OCI-LY7 (cell line): ENCODE results near the gene ADAM22.

Source experiments
- CTCF ChIP-seq: fragments of 200-600 bp; sonication (generic); conservative IDR thresholded peaks from 2 replicates; pipeline ENCODE4 v1.5.1; 2014; ENCODE audit warnings: mild to moderate bottlenecking, antibody characterized with exemption, low read length, moderate library complexity, mixed read lengths
- EZH2phosphoT487 ChIP-seq: fragments of 200-600 bp; sonication (generic); IDR thresholded peaks from 2 replicates; pipeline ENCODE4 v1.6.1; 2018; ENCODE audit warnings: low read depth, borderline replicate concordance, mild to moderate bottlenecking, mixed run types, antibody characterized with exemption, low read length, moderate library complexity, mixed read lengths

- TF ChIP-seq CTCF: no peak
- TF ChIP-seq EZH2phosphoT487: no peak
These were observed 171.2 kb downstream of the ADAM22 start for GRCh38 chr7:88105231-88105630.
